WERI-Rb-1 (cell line): Measurements from ENCODE around the gene FAM50A.

ENCODE experiments used
- DNase-seq: peaks from one replicate; pipeline ENCODE4 v3.0.0-alpha.2; 2020
- H3K27ac ChIP-seq: fragments of 250-450 bp; sonication (Bioruptor Pico); 2 replicates; pipeline ENCODE4 v1.5.1; 2020; ENCODE audit warnings: mild to moderate bottlenecking, moderate library complexity
- H3K27me3 ChIP-seq: fragments of 250-450 bp; sonication (Bioruptor Pico); 2 replicates; pipeline ENCODE4 v1.5.1; 2021; ENCODE audit warnings: mild to moderate bottlenecking, low read depth, moderate library complexity; ENCODE audit not compliant: insufficient read depth, severe bottlenecking
- H3K36me3 ChIP-seq: fragments of 250-450 bp; sonication (Bioruptor Pico); 2 replicates; pipeline ENCODE4 v1.5.1; 2020; ENCODE audit warnings: mild to moderate bottlenecking, moderate library complexity
- H3K4me3 ChIP-seq: 2 replicates; pipeline ENCODE4 v1.5.1; 2011; ENCODE audit warnings: low read depth, mild to moderate bottlenecking, control low read depth, low read length
- H3K9me3 ChIP-seq: fragments of 250-450 bp; sonication (Bioruptor Pico); 2 replicates; pipeline ENCODE4 v1.5.1; 2021; ENCODE audit warnings: mild to moderate bottlenecking, moderate library complexity; ENCODE audit not compliant: severe bottlenecking
- TF ChIP-seq, protein P1 (sequence below): IDR thresholded peaks from 2 replicates; pipeline ENCODE4 v1.5.1; 2011; ENCODE audit warnings: low read depth, mild to moderate bottlenecking, control low read depth, inconsistent platforms, low read length

The FAM50A gene

DNA sequence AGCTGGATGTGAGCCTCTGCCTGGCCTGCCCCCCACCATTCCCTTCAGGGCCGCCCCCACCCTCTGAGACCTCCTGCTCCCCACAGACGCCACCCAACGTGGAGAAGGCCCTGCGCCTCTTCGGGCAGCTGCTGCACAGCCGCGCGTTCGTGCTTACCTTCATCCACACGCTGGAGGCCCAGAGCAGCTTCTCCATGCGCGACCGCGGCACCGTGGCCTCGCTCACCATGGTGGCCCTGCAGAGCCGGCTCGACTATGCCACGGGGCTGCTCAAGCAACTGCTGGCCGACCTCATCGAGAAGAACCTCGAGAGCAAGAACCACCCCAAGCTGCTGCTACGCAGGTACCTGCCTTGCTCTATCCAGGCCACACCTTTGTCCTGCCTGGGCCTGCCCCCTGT, 24.3 kb downstream of the FAM50A start:
- Histone ChIP-seq H3K27ac (no peak overlapping the region), H3K9me3 (no peaks in the 10 kb centered on the region), H3K4me3 (no peak overlapping the region), H3K27me3 (peaks cover 38% of the 10 kb centered on the region), H3K36me3 (peaks cover 82% of the 10 kb centered on the region)
- DNase-seq = no peak
- TF ChIP-seq, protein P1, sequence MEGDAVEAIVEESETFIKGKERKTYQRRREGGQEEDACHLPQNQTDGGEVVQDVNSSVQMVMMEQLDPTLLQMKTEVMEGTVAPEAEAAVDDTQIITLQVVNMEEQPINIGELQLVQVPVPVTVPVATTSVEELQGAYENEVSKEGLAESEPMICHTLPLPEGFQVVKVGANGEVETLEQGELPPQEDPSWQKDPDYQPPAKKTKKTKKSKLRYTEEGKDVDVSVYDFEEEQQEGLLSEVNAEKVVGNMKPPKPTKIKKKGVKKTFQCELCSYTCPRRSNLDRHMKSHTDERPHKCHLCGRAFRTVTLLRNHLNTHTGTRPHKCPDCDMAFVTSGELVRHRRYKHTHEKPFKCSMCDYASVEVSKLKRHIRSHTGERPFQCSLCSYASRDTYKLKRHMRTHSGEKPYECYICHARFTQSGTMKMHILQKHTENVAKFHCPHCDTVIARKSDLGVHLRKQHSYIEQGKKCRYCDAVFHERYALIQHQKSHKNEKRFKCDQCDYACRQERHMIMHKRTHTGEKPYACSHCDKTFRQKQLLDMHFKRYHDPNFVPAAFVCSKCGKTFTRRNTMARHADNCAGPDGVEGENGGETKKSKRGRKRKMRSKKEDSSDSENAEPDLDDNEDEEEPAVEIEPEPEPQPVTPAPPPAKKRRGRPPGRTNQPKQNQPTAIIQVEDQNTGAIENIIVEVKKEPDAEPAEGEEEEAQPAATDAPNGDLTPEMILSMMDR = no peak

DNA sequence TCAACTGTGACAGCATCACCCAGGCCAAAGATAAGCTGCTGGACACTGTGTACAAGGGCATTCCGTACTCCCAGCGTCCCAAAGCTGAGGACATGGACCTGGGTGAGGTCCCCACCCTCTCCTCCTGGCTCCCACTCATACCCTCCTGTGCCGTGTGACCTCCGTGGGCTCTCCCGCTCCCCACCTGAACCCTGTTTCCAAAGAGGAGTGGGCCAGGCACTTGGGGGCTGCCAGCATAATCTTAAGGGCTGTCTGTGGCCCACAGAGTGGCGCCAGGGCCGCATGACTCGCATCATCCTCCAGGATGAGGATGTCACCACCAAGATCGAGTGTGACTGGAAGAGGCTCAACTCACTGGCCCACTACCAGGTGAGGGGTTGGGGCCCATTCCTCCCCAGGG, 25.2 kb downstream of the FAM50A start:
- Histone ChIP-seq H3K27ac (no peak overlapping the region), H3K27me3 (peaks cover 36% of the 10 kb centered on the region), H3K9me3 (no peaks in the 10 kb centered on the region), H3K36me3 (peaks cover 81% of the 10 kb centered on the region), H3K4me3 (no peak overlapping the region)
- no peak for DNase-seq
- TF ChIP-seq, protein P1 = no peak

DNA sequence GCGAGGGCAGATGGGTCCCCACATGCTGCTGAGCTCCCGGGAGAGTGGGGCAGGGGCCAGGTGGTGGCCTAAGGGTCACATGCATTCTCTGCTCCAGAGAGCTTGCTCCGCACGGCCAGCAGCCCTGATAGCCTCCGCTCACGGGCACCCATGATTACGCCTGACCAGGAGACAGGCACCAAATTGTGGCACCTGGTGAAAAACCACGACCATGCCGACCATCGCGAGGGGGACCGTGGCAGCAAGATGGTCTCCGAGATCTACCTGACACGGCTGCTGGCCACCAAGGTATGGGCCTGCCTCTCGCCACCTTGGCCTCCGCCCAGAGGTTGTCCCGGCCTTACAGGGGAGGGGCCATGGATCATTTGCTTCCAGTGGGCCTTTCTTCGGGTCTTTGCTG, 25.9 kb downstream of the FAM50A start:
- Histone ChIP-seq H3K27me3 (peaks cover 28% of the 10 kb centered on the region), H3K4me3 (no peak overlapping the region), H3K9me3 (no peaks in the 10 kb centered on the region), H3K27ac (no peak overlapping the region), H3K36me3 (peaks cover 74% of the 10 kb centered on the region)
- TF ChIP-seq, protein P1 = no peak
- DNase-seq = no peak

DNA sequence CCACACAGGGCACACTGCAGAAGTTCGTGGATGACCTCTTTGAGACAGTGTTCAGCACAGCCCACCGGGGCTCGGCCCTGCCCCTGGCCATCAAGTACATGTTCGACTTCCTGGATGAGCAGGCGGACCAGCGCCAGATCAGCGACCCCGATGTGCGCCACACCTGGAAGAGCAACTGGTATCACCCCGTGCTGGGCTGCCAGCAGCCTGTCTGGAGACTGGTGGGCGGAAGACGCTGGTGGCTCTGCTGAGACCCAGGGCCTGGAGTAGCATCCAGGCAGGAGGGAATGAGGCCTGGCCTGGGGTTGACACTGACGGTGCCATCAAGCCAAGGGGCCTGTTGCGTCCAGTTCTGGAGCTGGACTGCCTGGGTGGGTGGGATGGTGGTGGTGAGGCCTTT, 26.5 kb downstream of the FAM50A start:
- TF ChIP-seq, protein P1 = no peak
- Histone ChIP-seq H3K27me3 (peaks cover 26% of the 10 kb centered on the region), H3K36me3 (peaks cover 70% of the 10 kb centered on the region), H3K27ac (no peak overlapping the region), H3K9me3 (no peaks in the 10 kb centered on the region), H3K4me3 (no peak overlapping the region)
- no peak for DNase-seq

DNA sequence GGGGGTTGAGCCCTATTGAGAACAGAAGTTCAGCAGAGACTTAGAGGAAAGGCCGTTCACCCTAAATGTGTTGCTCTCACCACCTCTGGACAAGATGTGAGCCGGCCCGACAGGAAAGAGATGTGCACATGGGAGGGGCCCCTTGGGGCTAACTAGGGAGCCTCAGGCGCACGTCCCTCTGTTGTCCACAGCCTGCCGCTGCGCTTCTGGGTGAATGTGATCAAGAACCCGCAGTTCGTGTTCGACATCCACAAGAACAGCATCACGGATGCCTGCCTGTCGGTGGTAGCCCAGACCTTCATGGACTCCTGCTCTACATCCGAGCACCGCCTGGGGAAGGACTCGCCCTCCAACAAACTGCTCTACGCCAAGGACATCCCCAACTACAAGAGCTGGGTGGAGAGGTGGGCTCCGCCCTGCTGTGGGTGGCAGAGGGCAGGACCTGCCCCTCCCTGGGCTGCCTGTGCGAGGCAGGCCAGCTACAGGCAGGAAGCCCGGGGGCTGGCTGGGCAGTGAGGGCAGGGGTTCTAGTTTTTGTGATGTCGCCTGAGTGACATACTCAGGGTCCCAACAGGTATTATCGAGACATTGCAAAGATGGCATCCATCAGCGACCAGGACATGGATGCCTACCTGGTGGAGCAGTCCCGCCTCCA, 27.1 kb downstream of the FAM50A start:
- no peak overlapping the region for H3K27ac ChIP-seq
- no peaks in the 10 kb centered on the region for H3K9me3 ChIP-seq
- peaks cover 21% of the 10 kb centered on the region for H3K27me3 ChIP-seq
- H3K4me3 ChIP-seq = no peak overlapping the region
- H3K36me3 ChIP-seq = peaks cover 69% of the 10 kb centered on the region
- DNase-seq = no peak
- TF ChIP-seq, protein P1 = no peak
